GM12878 (cell line): ENCODE data around the gene SLC25A33. TPM values are rescaled to one million over a fixed set of nuclear protein-coding genes. Genes with fewer than 3 reads are reported as not detected.

ENCODE experiments used
- EED ChIP-seq: sonication (generic); IDR thresholded peaks from 2 replicates; pipeline ENCODE4 v1.6.1; 2016; ENCODE audit warnings: antibody characterized with exemption, low read depth
- EGR1 ChIP-seq, 2 experiments: IDR thresholded peaks; 1 replicate in 1 of 2; 2 replicates in 1 of 2; pipeline ENCODE4 v1.6.1; 2011 to 2012; ENCODE audit warnings: low read depth in 2 of 2, low read length in 2 of 2, borderline replicate concordance in 1 of 2, mild to moderate bottlenecking in 1 of 2, moderate library complexity in 1 of 2
- ESRRA ChIP-seq: IDR thresholded peaks from 2 replicates; pipeline ENCODE4 v1.6.1; 2012; ENCODE audit warnings: mild to moderate bottlenecking, low read length, improper control_type of control experiment
- GABPA ChIP-seq: IDR thresholded peaks from 2 replicates; pipeline ENCODE4 v1.6.1; 2014; ENCODE audit warnings: antibody characterized with exemption, low read depth, mild to moderate bottlenecking, inconsistent platforms
- MTA3 ChIP-seq: IDR thresholded peaks from 2 replicates; pipeline ENCODE4 v1.6.1; 2012; ENCODE audit warnings: low read length, inconsistent platforms, borderline replicate concordance
- PAX8 ChIP-seq: fragments of 450-650 bp; IDR thresholded peaks from 2 replicates; pipeline ENCODE4 v1.6.1; 2017; ENCODE audit warnings: mild to moderate bottlenecking, moderate library complexity
- polyA plus RNA-seq, 11 experiments: library from polyadenylated mRNA; depleted of rRNA in 4 of 11; unstranded in 6 of 11; stranded (reverse) in 5 of 11; fragments of >200 nt; fragmentation: Nextera tagmentation in 4 of 11; fragmentation: Illumina TruSeq in 1 of 11; extraction: Ambion mirVana in 4 of 11; extraction: Trizol in 1 of 11; gene quantifications; 1 replicate in 1 of 11; 2 replicates in 10 of 11; pipeline versions ENCODE4 v1.2.1 to v1.2.3, GENCODE V29; 2011 to 2016; ENCODE audit warnings: inconsistent platforms in 2 of 11, missing spikeins in 2 of 11, low read depth in 1 of 11
- total RNA-seq, 4 experiments: library from RNA; depleted of rRNA in 3 of 4; stranded (reverse); fragments of >200 nt in 3 of 4; fragmentation: Illumina TruSeq in 1 of 4; extraction: Trizol in 1 of 4; gene quantifications; 2 replicates each; pipeline versions ENCODE4 v1.2.1 to v1.2.3, GENCODE V29; 2013 to 2021
- TF ChIP-seq, protein P1 (sequence below): IDR thresholded peaks from 2 replicates; pipeline ENCODE4 v1.6.1; 2012; ENCODE audit warnings: low read length, inconsistent platforms
- TF ChIP-seq, protein P2 (sequence below): IDR thresholded peaks from 2 replicates; pipeline ENCODE4 v1.6.1; 2012; ENCODE audit warnings: improper control_type of control experiment, low read depth, low read length; ENCODE audit not compliant: insufficient replicate concordance
- TF ChIP-seq, protein P3 (sequence below): fragments of 450-650 bp; IDR thresholded peaks from 2 replicates; pipeline ENCODE4 v1.6.1; 2018; ENCODE audit warnings: mild to moderate bottlenecking, low read depth, moderate library complexity; ENCODE audit not compliant: partially characterized antibody

SLC25A33 gene
- total and polyA plus RNA-seq, 10 of the 15 experiments (the other 5 are each of a cell fraction or from before 2014, with no cell fraction given), result 1.7 to 11.2 (median 8.4) TPM

DNA sequence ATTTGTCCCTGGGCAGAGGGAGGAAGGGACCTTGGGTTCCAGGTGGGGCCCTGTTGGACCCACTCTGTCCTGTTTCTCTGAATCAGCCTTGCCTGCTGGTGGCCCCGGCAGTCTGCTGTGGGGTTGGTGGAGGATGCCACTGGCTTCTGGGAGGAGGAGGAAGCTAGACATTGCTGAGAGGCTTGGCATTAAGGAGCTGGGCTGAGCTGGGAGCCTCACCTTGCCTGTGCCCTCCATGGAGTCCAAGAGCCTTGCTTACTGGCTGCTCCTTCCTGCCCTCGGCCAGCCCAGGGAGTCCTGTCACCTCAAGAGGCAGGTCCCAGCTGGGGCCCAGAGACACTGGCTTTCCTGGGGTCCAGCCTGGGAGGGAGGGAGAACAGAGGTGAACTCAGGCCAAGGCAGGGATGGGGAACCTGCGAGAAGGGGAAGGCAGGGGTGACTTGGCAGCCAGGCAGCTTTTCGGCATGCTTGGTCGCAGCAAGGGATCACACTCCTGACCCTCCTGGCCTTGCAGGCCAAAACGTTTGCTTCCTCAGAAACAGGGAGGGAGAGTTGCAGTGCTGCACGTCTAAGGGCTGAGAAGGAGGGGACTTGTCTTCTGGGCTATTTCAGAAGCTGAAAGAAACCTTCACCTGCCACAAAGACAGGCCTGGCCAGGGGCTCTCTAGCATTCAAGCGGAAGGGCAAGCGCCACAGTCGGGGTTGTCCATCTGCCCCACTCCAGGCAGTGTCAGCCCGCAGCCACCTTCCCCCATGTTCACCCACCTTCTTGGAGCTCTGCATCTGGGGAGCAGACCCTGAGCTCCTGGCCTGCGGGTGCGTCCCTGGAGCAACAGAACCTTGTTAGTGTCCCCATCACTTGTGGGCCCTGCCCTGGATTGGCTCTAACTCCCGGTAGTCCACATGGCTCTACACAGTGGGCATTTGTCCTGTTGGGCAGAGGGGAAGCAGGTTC, 58.4 kb downstream of the SLC25A33 start (continued):
- TF ChIP-seq, protein P1, sequence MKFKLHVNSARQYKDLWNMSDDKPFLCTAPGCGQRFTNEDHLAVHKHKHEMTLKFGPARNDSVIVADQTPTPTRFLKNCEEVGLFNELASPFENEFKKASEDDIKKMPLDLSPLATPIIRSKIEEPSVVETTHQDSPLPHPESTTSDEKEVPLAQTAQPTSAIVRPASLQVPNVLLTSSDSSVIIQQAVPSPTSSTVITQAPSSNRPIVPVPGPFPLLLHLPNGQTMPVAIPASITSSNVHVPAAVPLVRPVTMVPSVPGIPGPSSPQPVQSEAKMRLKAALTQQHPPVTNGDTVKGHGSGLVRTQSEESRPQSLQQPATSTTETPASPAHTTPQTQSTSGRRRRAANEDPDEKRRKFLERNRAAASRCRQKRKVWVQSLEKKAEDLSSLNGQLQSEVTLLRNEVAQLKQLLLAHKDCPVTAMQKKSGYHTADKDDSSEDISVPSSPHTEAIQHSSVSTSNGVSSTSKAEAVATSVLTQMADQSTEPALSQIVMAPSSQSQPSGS, result no peak
- TF ChIP-seq, protein P2, sequence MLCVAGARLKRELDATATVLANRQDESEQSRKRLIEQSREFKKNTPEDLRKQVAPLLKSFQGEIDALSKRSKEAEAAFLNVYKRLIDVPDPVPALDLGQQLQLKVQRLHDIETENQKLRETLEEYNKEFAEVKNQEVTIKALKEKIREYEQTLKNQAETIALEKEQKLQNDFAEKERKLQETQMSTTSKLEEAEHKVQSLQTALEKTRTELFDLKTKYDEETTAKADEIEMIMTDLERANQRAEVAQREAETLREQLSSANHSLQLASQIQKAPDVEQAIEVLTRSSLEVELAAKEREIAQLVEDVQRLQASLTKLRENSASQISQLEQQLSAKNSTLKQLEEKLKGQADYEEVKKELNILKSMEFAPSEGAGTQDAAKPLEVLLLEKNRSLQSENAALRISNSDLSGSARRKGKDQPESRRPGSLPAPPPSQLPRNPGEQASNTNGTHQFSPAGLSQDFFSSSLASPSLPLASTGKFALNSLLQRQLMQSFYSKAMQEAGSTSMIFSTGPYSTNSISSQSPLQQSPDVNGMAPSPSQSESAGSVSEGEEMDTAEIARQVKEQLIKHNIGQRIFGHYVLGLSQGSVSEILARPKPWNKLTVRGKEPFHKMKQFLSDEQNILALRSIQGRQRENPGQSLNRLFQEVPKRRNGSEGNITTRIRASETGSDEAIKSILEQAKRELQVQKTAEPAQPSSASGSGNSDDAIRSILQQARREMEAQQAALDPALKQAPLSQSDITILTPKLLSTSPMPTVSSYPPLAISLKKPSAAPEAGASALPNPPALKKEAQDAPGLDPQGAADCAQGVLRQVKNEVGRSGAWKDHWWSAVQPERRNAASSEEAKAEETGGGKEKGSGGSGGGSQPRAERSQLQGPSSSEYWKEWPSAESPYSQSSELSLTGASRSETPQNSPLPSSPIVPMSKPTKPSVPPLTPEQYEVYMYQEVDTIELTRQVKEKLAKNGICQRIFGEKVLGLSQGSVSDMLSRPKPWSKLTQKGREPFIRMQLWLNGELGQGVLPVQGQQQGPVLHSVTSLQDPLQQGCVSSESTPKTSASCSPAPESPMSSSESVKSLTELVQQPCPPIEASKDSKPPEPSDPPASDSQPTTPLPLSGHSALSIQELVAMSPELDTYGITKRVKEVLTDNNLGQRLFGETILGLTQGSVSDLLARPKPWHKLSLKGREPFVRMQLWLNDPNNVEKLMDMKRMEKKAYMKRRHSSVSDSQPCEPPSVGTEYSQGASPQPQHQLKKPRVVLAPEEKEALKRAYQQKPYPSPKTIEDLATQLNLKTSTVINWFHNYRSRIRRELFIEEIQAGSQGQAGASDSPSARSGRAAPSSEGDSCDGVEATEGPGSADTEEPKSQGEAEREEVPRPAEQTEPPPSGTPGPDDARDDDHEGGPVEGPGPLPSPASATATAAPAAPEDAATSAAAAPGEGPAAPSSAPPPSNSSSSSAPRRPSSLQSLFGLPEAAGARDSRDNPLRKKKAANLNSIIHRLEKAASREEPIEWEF, result no peak
- TF ChIP-seq, protein P3, sequence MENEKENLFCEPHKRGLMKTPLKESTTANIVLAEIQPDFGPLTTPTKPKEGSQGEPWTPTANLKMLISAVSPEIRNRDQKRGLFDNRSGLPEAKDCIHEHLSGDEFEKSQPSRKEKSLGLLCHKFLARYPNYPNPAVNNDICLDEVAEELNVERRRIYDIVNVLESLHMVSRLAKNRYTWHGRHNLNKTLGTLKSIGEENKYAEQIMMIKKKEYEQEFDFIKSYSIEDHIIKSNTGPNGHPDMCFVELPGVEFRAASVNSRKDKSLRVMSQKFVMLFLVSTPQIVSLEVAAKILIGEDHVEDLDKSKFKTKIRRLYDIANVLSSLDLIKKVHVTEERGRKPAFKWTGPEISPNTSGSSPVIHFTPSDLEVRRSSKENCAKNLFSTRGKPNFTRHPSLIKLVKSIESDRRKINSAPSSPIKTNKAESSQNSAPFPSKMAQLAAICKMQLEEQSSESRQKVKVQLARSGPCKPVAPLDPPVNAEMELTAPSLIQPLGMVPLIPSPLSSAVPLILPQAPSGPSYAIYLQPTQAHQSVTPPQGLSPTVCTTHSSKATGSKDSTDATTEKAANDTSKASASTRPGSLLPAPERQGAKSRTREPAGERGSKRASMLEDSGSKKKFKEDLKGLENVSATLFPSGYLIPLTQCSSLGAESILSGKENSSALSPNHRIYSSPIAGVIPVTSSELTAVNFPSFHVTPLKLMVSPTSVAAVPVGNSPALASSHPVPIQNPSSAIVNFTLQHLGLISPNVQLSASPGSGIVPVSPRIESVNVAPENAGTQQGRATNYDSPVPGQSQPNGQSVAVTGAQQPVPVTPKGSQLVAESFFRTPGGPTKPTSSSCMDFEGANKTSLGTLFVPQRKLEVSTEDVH, result no peak
- TF ChIP-seq EGR1 (IDR thresholded peaks at IDR 0.05; ENCODE audit: borderline replicate concordance in 1 of 2, low read depth in 2 of 2, low read length in 2 of 2) (no peak), MTA3 (no peak), EED (no peak), ESRRA (no peak), GABPA (no peak), PAX8 (no peak)
